Activated CD4-positive, alpha-beta memory T cell treated with anti-CD3 and anti-CD28 coated beads, Interleukin-2, amount 10 ng/mL, durations not matched to agents 7 days and 5 days (primary cell): ENCODE data around the gene OR2A2. TPM values are rescaled to one million over a fixed set of nuclear protein-coding genes. Genes with fewer than 3 reads are reported as not detected.

Experiments
- total RNA-seq, 2 experiments: library from RNA; stranded (reverse); gene quantifications; one replicate each; pipeline ENCODE4 v1.2.3, GENCODE V29; 2021

Gene OR2A2
- total RNA-seq, 2 experiments from 2014 or later = not detected

Other genes with a start within 250 kb of the OR2A2 start
- 10 to 100 TPM; 24.7 to 25.2 TPM for gene TCAF1, start 207.4 kb upstream of the OR2A2 start, total RNA-seq
- not detected for gene OR2F2, start 174.3 kb upstream of the OR2A2 start, total RNA-seq
- not detected for gene OR2F1, start 154.7 kb upstream of the OR2A2 start, total RNA-seq
- not detected for gene OR6B1, start 109.3 kb upstream of the OR2A2 start, total RNA-seq
- gene OR2A5, start 60.6 kb upstream of the OR2A2 start, total RNA-seq = not detected
- not detected for gene OR2A25, start 39.8 kb upstream of the OR2A2 start, total RNA-seq
- not detected for gene OR2A12, start 23.3 kb upstream of the OR2A2 start, total RNA-seq
- not detected for gene OR2A14, start 13.6 kb downstream of the OR2A2 start, total RNA-seq
- gene CTAGE4, start 73.9 kb downstream of the OR2A2 start, total RNA-seq = 1 to 10 TPM; 3.4 to 5.3 TPM
- gene ARHGEF35, start 86.2 kb downstream of the OR2A2 start, total RNA-seq = 1 to 10 TPM; 6.0 to 6.2 TPM
- gene OR2A42, start 130.0 kb downstream of the OR2A2 start, total RNA-seq = not detected
- 1 to 10 TPM; 3.0 to 3.2 TPM for gene OR2A7, start 155.2 kb downstream of the OR2A2 start, total RNA-seq
- gene CTAGE8, start 159.7 kb downstream of the OR2A2 start, total RNA-seq = 1 to 10 TPM in 1 of 2 experiments, not detected in 1; 1.4 TPM
- gene OR2A1, start 202.8 kb downstream of the OR2A2 start, total RNA-seq = under 1 TPM in 1 of 2 experiments, not detected in 1; 0.05 TPM
- gene ARHGEF5, start 245.8 kb downstream of the OR2A2 start, total RNA-seq = 10 to 100 TPM; 10.4 to 11.1 TPM